ENCODE results near the gene EXOC3L4.

EXOC3L4 gene

GRCh38 chr14:103134919-103135318 is 40.4 kb downstream of the EXOC3L4 start:
- no peak for TF ChIP-seq CTCF (IDR thresholded peaks at IDR 0.05; ENCODE audit: borderline replicate concordance, insufficient read depth, low read depth, low read length)
- H3K4me3 ChIP-seq (ENCODE audit: low read depth, low read length), result no peak overlapping the region

- no peak for TF ChIP-seq CTCF (IDR thresholded peaks at IDR 0.05; ENCODE audit: borderline replicate concordance, insufficient read depth, low read depth, low read length)
- H3K4me3 ChIP-seq (ENCODE audit: low read depth, low read length), result no peak overlapping the region
Observed at GRCh38 chr14:103135333-103136260, 41.1 kb downstream of the EXOC3L4 start.

- H3K4me3 ChIP-seq (ENCODE audit: low read depth, low read length), result no peak overlapping the region
- no peak for TF ChIP-seq CTCF (IDR thresholded peaks at IDR 0.05; ENCODE audit: borderline replicate concordance, insufficient read depth, low read depth, low read length)
Observed at GRCh38 chr14:103136388-103137271, 42.1 kb downstream of the EXOC3L4 start.

GRCh38 chr14:103137689-103138300 is 43.3 kb downstream of the EXOC3L4 start:
- H3K4me3 ChIP-seq (ENCODE audit: low read depth, low read length), result no peak overlapping the region

GRCh38 chr14:103138301-103139131 is 44.0 kb downstream of the EXOC3L4 start:
- no peak overlapping the region for H3K4me3 ChIP-seq (ENCODE audit: low read depth, low read length)

More at GRCh38 chr14:103137689-103138300, 43.3 kb downstream of the EXOC3L4 start:
- TF ChIP-seq CTCF (IDR thresholded peaks at IDR 0.05; ENCODE audit: borderline replicate concordance, insufficient read depth, low read depth, low read length), result no peak

More at GRCh38 chr14:103138301-103139131, 44.0 kb downstream of the EXOC3L4 start:
- TF ChIP-seq CTCF (IDR thresholded peaks at IDR 0.05; ENCODE audit: borderline replicate concordance, insufficient read depth, low read depth, low read length), result no peak
